Activated CD4-positive, alpha-beta memory T cell treated with anti-CD3 and anti-CD28 coated beads, Interleukin-2, amount 10 ng/mL, durations not matched to agents 7 days and 5 days (primary cell): ENCODE results near the gene POLH. TPM values are rescaled to one million over a fixed set of nuclear protein-coding genes. Genes with fewer than 3 reads are reported as not detected.
"Not testable (repeated sequence)": the region's sequence is repeated elsewhere in the genome, so short reads cannot be mapped to it uniquely, and the experiment has no call there.

Experiments
- CTCF ChIA-PET: fragments of 350-600 bp; sonication (Branson Sonifier 250); formaldehyde crosslinking; loops from one replicate; lab custom pipeline; 2021; ENCODE audit warnings: antibody characterized with exemption, inconsistent platforms; lab: Charles Lee
- POLR2A ChIA-PET: fragments of 350-600 bp; sonication (Branson Sonifier 250); formaldehyde crosslinking; loops from one replicate; lab custom pipeline; 2021; ENCODE audit warnings: antibody characterized with exemption; lab: Charles Lee
- DNase-seq: peaks from one replicate; pipeline ENCODE4 v3.0.0-alpha.2; 2020
- H3K27ac Mint-ChIP-seq: one replicate; pipeline ENCODE4 v1.8.0; 2021; ENCODE audit warnings: mild to moderate bottlenecking, mixed read lengths
- H3K27me3 Mint-ChIP-seq: one replicate; pipeline ENCODE4 v1.8.0; 2021; ENCODE audit warnings: mixed read lengths
- H3K36me3 Mint-ChIP-seq: one replicate; pipeline ENCODE4 v1.8.0; 2021; ENCODE audit warnings: low read depth, mixed read lengths
- H3K4me1 Mint-ChIP-seq: one replicate; pipeline ENCODE4 v1.8.0; 2021; ENCODE audit warnings: mixed read lengths
- H3K4me3 Mint-ChIP-seq: one replicate; pipeline ENCODE4 v1.8.0; 2021; ENCODE audit warnings: mild to moderate bottlenecking, mixed read lengths
- H3K9me3 Mint-ChIP-seq: one replicate; pipeline ENCODE4 v1.8.0; 2021; ENCODE audit warnings: mixed read lengths
- total RNA-seq, 2 experiments: library from RNA; stranded (reverse); gene quantifications; one replicate each; pipeline ENCODE4 v1.2.3, GENCODE V29; 2021

The POLH gene
- total RNA-seq, 2 experiments from 2014 or later: 74.6 to 75.5 TPM

- peak overlapping the region; percentile 97 for H3K4me3 Mint-ChIP-seq
- CTCF ChIA-PET: interaction anchor here (0.9 to 1.4 kb wide), 5 partner anchors 10 to 61 kb away, joined by 3 to 6 read pairs (median 3); partner anchors contain the start of gene GTPBP2
- H3K4me1 Mint-ChIP-seq: peaks cover 65% of the 10 kb centered on the region
- DNase-seq: no peak
- POLR2A ChIA-PET: interaction anchor here (0.7 to 2.2 kb wide), 21 partner anchors 9 to 672 kb away, joined by 3 to 26 read pairs (median 3); partner anchors contain the start of genes ABCC10, CNPY3, GTPBP2 and HSP90AB1
- peak overlapping the region; percentile 89 for H3K27ac Mint-ChIP-seq
- no peaks in the 10 kb centered on the region for H3K9me3 Mint-ChIP-seq
- H3K36me3 Mint-ChIP-seq: peaks cover 72% of the 10 kb centered on the region
- no peaks in the 10 kb centered on the region for H3K27me3 Mint-ChIP-seq
These were observed 747 bp upstream of the POLH start for GRCh38 chr6:43575105-43575771.

GRCh38 chr6:43578748-43579147 lies 2.8 kb downstream of the POLH start:
- Mint-ChIP-seq H3K4me1 (peaks cover 54% of the 10 kb centered on the region), H3K4me3 (peak overlapping the region; percentile 97), H3K27me3 (no peaks in the 10 kb centered on the region), H3K27ac (peak overlapping the region; percentile 32), H3K9me3 (no peaks in the 10 kb centered on the region), H3K36me3 (peaks cover 62% of the 10 kb centered on the region)
- ChIA-PET POLR2A (interaction anchor here (1.4 kb wide), 1 partner anchor 50 kb away, joined by 3 read pairs; the partner anchor contains the start of gene GTPBP2), CTCF (interaction anchor here (1.5 kb wide), 1 partner anchor 8 kb away, joined by 4 read pairs; no protein-coding TSS in a partner anchor)
- no peak for DNase-seq

GRCh38 chr6:43579171-43579570 lies 3.2 kb downstream of the POLH start:
- Mint-ChIP-seq H3K27me3 (no peaks in the 10 kb centered on the region), H3K4me3 (peak overlapping the region; percentile 97), H3K4me1 (peaks cover 57% of the 10 kb centered on the region), H3K9me3 (no peaks in the 10 kb centered on the region), H3K36me3 (peaks cover 66% of the 10 kb centered on the region), H3K27ac (peak overlapping the region; percentile 32)
- ChIA-PET CTCF (interaction anchor here (1.5 kb wide), 1 partner anchor 9 kb away, joined by 4 read pairs; no protein-coding TSS in a partner anchor), POLR2A (interaction anchor here (1.4 kb wide), 1 partner anchor 50 kb away, joined by 3 read pairs; the partner anchor contains the start of gene GTPBP2)
- no peak for DNase-seq

DNA sequence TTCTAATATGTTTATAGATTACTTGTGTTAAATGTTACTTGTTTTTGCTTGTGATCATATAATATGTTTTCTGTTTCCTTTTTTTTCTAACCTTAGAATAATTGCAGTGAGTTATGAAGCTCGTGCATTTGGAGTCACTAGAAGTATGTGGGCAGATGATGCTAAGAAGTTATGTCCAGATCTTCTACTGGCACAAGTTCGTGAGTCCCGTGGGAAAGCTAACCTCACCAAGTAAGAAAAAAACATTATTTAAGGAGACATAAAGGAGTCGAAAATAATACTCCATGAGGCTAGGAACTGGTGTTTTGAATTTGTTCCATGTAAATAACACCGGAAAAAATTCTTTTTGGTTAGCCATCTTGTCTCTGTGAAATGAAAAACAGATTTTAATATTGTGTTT lies 6.9 kb downstream of the POLH start:
- no peaks in the 10 kb centered on the region for H3K27me3 Mint-ChIP-seq
- peaks cover 68% of the 10 kb centered on the region for H3K4me1 Mint-ChIP-seq
- H3K4me3 Mint-ChIP-seq: no peak overlapping the region
- H3K36me3 Mint-ChIP-seq: peaks cover 71% of the 10 kb centered on the region
- H3K27ac Mint-ChIP-seq: peak overlapping the region; percentile 94
- DNase-seq: no peak
- H3K9me3 Mint-ChIP-seq: no peaks in the 10 kb centered on the region
- POLR2A ChIA-PET: interaction anchor here (1.5 kb wide), 1 partner anchor 65 kb away, joined by 4 read pairs; the partner anchor contains the start of gene POLR1C
- CTCF ChIA-PET: interaction anchor here (0.9 to 1.4 kb wide), 3 partner anchors 11 to 46 kb away, joined by 3 to 5 read pairs (median 3); partner anchors contain the start of gene GTPBP2

DNA sequence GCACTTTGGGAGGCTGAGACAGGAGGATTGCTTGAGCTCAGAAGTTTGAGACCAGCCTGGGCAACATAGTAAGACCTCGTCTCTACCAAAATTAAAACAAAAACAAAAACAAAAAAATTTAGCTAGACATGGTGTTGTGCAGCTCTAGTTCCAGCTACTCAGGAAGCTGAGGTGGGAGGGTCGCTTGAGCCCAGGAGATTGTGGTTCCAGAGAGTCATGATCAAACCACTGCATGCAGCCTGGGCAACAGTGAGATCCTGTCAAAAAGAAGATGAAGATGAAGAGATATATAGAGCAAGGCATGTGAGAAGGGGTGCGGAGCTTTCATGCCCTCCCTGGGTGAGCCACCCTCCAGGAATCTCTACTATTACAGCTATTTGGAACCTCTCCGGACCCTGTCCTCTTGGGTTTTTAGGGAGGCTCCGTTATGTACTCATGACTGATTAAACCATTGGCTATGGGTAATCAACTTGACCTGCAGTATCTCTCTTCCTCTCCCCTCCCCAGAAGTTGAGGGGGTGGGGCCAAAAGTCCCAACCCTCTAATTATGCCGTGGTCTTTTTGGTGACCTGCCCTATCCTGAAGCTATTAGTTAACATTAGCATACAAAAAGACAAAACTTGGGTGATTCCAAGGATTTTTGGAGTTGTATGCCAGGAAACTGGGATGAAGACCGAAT lies 9.0 kb downstream of the POLH start:
- peak overlapping the region; percentile 94 for H3K27ac Mint-ChIP-seq
- CTCF ChIA-PET: interaction anchor here (1.0 to 1.4 kb wide), 3 partner anchors 9 to 24 kb away, joined by 4 to 9 read pairs (median 6); partner anchors contain the start of genes POLH and XPO5
- peaks cover 50% of the 10 kb centered on the region for H3K4me1 Mint-ChIP-seq
- POLR2A ChIA-PET: interaction anchor here (1.0 to 2.6 kb wide), 13 partner anchors 8 to 201 kb away, joined by 3 to 26 read pairs (median 5); partner anchors contain the start of genes GTPBP2, POLH, POLR1C and XPO5
- peak overlapping the region; percentile 25 for H3K4me3 Mint-ChIP-seq
- peaks cover 69% of the 10 kb centered on the region for H3K36me3 Mint-ChIP-seq
- H3K9me3 Mint-ChIP-seq: no peaks in the 10 kb centered on the region
- H3K27me3 Mint-ChIP-seq: no peaks in the 10 kb centered on the region
- peak; percentile 80 for DNase-seq

GRCh38 chr6:43588194-43588593 lies 12.2 kb downstream of the POLH start:
- Mint-ChIP-seq H3K9me3 (no peaks in the 10 kb centered on the region), H3K27me3 (no peaks in the 10 kb centered on the region), H3K4me1 (peaks cover 38% of the 10 kb centered on the region), H3K4me3 (no peak overlapping the region), H3K36me3 (peaks cover 70% of the 10 kb centered on the region), H3K27ac (peak overlapping the region; percentile 21)
- CTCF ChIA-PET: no interaction called here
- POLR2A ChIA-PET: interaction anchor here (1.2 to 1.8 kb wide), 3 partner anchors 11 to 17 kb away, joined by 3 to 4 read pairs (median 4); no protein-coding TSS in a partner anchor
- DNase-seq: no peak

- CTCF ChIA-PET: interaction anchor here (0.7 to 1.5 kb wide), 2 partner anchors 19 to 658 kb away, joined by 3 to 4 read pairs; no protein-coding TSS in a partner anchor
- H3K36me3 Mint-ChIP-seq: peaks cover 59% of the 10 kb centered on the region
- not testable (repeated sequence) for H3K27ac Mint-ChIP-seq, H3K4me3 Mint-ChIP-seq, H3K27me3 Mint-ChIP-seq, DNase-seq, H3K9me3 Mint-ChIP-seq
- peaks cover 25% of the 10 kb centered on the region for H3K4me1 Mint-ChIP-seq
- POLR2A ChIA-PET: interaction anchor here (1.2 kb wide), 1 partner anchor 40 kb away, joined by 3 read pairs; the partner anchor contains the start of gene GTPBP2
These were observed 13.6 kb downstream of the POLH start for GRCh38 chr6:43589564-43589963.

GRCh38 chr6:43593938-43594337 lies 18.0 kb downstream of the POLH start:
- H3K36me3 Mint-ChIP-seq: peaks cover 49% of the 10 kb centered on the region
- peaks cover 3% of the 10 kb centered on the region for H3K4me1 Mint-ChIP-seq
- ChIA-PET POLR2A (interaction anchor here (1.0 to 1.8 kb wide), 2 partner anchors 10 to 41 kb away, joined by 3 to 8 read pairs; partner anchors contain the start of gene MAD2L1BP), CTCF (interaction anchor here (1.0 to 1.2 kb wide), 2 partner anchors 10 to 14 kb away, joined by 3 to 6 read pairs; no protein-coding TSS in a partner anchor)
- no peaks in the 10 kb centered on the region for H3K27me3 Mint-ChIP-seq
- no peak overlapping the region for H3K27ac Mint-ChIP-seq
- H3K9me3 Mint-ChIP-seq: no peaks in the 10 kb centered on the region
- no peak overlapping the region for H3K4me3 Mint-ChIP-seq
- DNase-seq: no peak

DNA sequence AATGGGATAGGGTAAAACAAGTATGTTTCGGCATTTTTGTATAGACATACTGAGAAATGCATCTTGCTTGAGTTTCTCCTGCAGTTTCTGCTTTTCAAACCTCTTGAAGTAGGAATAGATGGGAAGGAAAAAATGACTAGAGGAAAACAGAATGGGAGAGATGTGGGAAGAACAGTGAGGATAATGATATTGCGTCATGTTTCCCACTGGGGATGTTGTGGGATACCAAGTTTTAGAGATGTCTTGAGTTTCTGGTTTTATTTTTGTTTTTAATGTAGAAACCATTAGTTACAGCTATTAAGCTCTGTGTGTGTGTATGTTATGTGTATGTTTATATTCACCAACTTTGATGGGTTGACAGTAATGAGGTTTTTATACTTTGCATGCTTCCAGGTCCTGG lies 24.6 kb downstream of the POLH start:
- no peaks in the 10 kb centered on the region for H3K4me1 Mint-ChIP-seq
- no peaks in the 10 kb centered on the region for H3K9me3 Mint-ChIP-seq
- no peak overlapping the region for H3K27ac Mint-ChIP-seq
- no peak for DNase-seq
- peaks cover 68% of the 10 kb centered on the region for H3K36me3 Mint-ChIP-seq
- POLR2A ChIA-PET: no interaction called here
- CTCF ChIA-PET: interaction anchor here (0.6 to 0.8 kb wide), 2 partner anchors 8 to 47 kb away, joined by 3 read pairs; no protein-coding TSS in a partner anchor
- no peaks in the 10 kb centered on the region for H3K27me3 Mint-ChIP-seq
- H3K4me3 Mint-ChIP-seq: no peak overlapping the region

DNA sequence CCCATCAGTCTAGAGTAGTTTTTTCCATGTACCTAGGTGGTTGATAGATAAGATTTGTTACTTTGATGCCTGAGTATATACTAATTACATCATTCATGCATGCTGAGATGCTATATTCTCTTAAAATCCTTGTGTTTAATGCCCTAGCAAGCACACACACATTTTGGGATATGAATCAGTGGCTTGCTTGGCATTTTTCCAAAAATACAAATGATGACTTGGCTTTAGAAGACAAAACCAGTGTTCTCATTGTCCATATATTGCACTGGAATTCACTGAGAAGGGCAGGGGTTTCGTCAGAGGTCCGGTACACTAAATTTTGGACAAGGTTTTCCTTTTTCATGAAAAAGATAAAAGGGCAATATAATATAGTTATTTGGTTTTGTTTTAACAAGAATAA lies 28.2 kb downstream of the POLH start:
- ChIA-PET POLR2A (interaction anchor here (0.6 to 2.1 kb wide), 2 partner anchors 13 to 25 kb away, joined by 3 to 6 read pairs; partner anchors contain the start of gene GTPBP2), CTCF (no interaction called here)
- H3K4me1 Mint-ChIP-seq: peaks cover 6% of the 10 kb centered on the region

DNA sequence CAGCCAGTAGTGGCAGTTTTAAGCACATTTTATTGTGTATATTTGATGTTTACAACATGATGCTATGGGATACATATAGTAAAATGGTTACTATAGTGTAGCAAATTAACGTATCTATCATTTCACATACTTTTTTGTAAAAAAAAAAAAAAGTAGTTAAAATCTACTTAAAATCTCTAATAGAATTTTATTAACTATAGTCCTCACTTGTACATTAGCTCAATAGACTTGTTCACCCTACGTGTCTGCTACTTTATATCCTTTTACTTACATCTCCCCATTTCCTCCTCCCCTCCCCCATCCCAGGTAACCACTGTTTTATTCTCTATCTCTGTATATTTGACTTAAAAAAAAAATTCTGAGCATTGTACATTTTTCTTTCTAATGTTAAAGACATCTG lies 30.0 kb downstream of the POLH start:
- Mint-ChIP-seq H3K4me1 (peaks cover 6% of the 10 kb centered on the region), H3K27ac (no peak overlapping the region), H3K36me3 (peaks cover 68% of the 10 kb centered on the region), H3K27me3 (no peaks in the 10 kb centered on the region), H3K9me3 (no peaks in the 10 kb centered on the region), H3K4me3 (no peak overlapping the region)
- ChIA-PET POLR2A (interaction anchor here (2.1 kb wide), 1 partner anchor 24 kb away, joined by 6 read pairs; the partner anchor contains the start of gene GTPBP2), CTCF (interaction anchor here (1.6 to 3.7 kb wide), 2 partner anchors 9 to 23 kb away, joined by 5 to 15 read pairs; partner anchors contain the start of gene GTPBP2)
- DNase-seq: no peak

More for the DNA sequence above, 28.2 kb downstream of the POLH start:
- no peaks in the 10 kb centered on the region for H3K9me3 Mint-ChIP-seq
- no peak overlapping the region for H3K27ac Mint-ChIP-seq
- no peak for DNase-seq
- no peak overlapping the region for H3K4me3 Mint-ChIP-seq
- peaks cover 70% of the 10 kb centered on the region for H3K36me3 Mint-ChIP-seq
- no peaks in the 10 kb centered on the region for H3K27me3 Mint-ChIP-seq

GRCh38 chr6:43608310-43608763 lies 32.4 kb downstream of the POLH start:
- Mint-ChIP-seq H3K36me3 (peaks cover 66% of the 10 kb centered on the region), H3K27me3 (no peaks in the 10 kb centered on the region), H3K27ac (peak overlapping the region; percentile 16), H3K4me1 (peaks cover 6% of the 10 kb centered on the region), H3K4me3 (no peak overlapping the region), H3K9me3 (no peaks in the 10 kb centered on the region)
- ChIA-PET POLR2A (interaction anchor here (0.8 to 4.0 kb wide), 3 partner anchors 10 to 28 kb away, joined by 3 to 16 read pairs (median 4); partner anchors contain the start of gene GTPBP2), CTCF (interaction anchor here (0.8 to 3.7 kb wide), 19 partner anchors 8 to 471 kb away, joined by 3 to 15 read pairs (median 6); partner anchors contain the start of gene GTPBP2)
- peak; percentile 65 for DNase-seq
